ENCODE measurements around the gene KRTAP10-6. TPM values are rescaled to one million over a fixed set of nuclear protein-coding genes. Genes with fewer than 3 reads are reported as not detected.

Gene KRTAP10-6
- total RNA-seq, 1 experiment from 2014 or later, result not detected

GRCh38 chr21:44615466-44615865 is 23.2 kb upstream of the KRTAP10-6 start:
- no peak overlapping the region for H2AFZ ChIP-seq (ENCODE audit: low read depth, low read length, poor library complexity, severe bottlenecking)
- RAD21 ChIA-PET (ENCODE audit: low non-redundant PET in 1 of 2, low total read pairs in 2 of 2, uncharacterized antibody in 2 of 2, unreplicated experiment in 2 of 2), result no interaction called here
- H3K79me2 ChIP-seq (ENCODE audit: insufficient read depth, low read length), result no peaks in the 10 kb centered on the region
- no peak overlapping the region for H3K9ac ChIP-seq (ENCODE audit: low read length)
- H4K20me1 ChIP-seq (ENCODE audit: insufficient read depth), result no peaks in the 10 kb centered on the region
- POLR2A ChIA-PET, result no interaction called here
- CTCF ChIA-PET, result interaction anchor here (0.7 kb wide), 1 partner anchor 186 kb away, joined by 3 read pairs; the partner anchor contains the start of gene UBE2G2
- BruUV-seq (replicated peaks), result no TSS peak
- intact Hi-C loops (cut with micrococcal nuclease), result no loop called here
- no peak for DNase-seq (ENCODE audit: low read depth, low spot score)
- H3K27me3 ChIP-seq (ENCODE audit: insufficient read depth, low read length), result no peaks in the 10 kb centered on the region
- ATAC-seq, result no peak
- H3K9me3 ChIP-seq (ENCODE audit: control insufficient read depth in 1 of 2, insufficient read depth in 1 of 2, low read depth in 1 of 2, low read length in 2 of 2), result peaks cover 4 to 9% of the 10 kb centered on the region in 2 experiments
- no peak overlapping the region for H3K27ac ChIP-seq (ENCODE audit: low read depth, low read length)
- no peaks in the 10 kb centered on the region for H3K9me2 ChIP-seq (ENCODE audit: insufficient read depth)
- no peak overlapping the region for H3K4me2 ChIP-seq (ENCODE audit: low read length)
- H3K4me1 ChIP-seq (ENCODE audit: control insufficient read depth in 1 of 2, insufficient read depth in 2 of 2, low read length in 2 of 2), result no peaks in the 10 kb centered on the region
- H3K36me3 ChIP-seq (ENCODE audit: control insufficient read depth in 1 of 2, insufficient read depth in 2 of 2, low read length in 2 of 2), result no peaks in the 10 kb centered on the region
- H3K4me3 ChIP-seq (replicated peaks in 1 of 2; ENCODE audit: low read depth in 1 of 2, low read length in 2 of 2), result no peak overlapping the region
- TF ChIP-seq CBX3 (IDR thresholded peaks at IDR 0.05; ENCODE audit: low read depth) (no peak), ZNF274 (IDR thresholded peaks at IDR 0.05; ENCODE audit: low read depth, low read length) (no peak), CTCF (IDR thresholded peaks at IDR 0.05 in 2 of 3, conservative IDR thresholded peaks at IDR 0.05 in 1 of 3; ENCODE audit: borderline replicate concordance in 1 of 3, insufficient read depth in 1 of 3, low read depth in 2 of 3, low read length in 2 of 3) (no peak), EGR1 (IDR thresholded peaks at IDR 0.05; ENCODE audit: low read depth) (no peak), SIN3A (IDR thresholded peaks at IDR 0.05; ENCODE audit: low read depth) (no peak), REST (IDR thresholded peaks at IDR 0.05; ENCODE audit: low read depth) (no peak), MAX (IDR thresholded peaks at IDR 0.05) (no peak), CEBPB (IDR thresholded peaks at IDR 0.05; ENCODE audit: low read depth) (no peak), SP1 (IDR thresholded peaks at IDR 0.05; ENCODE audit: low read depth) (no peak), EZH2 (IDR thresholded peaks at IDR 0.05) (no peak), JUND (IDR thresholded peaks at IDR 0.05) (no peak), FOSL1 (IDR thresholded peaks at IDR 0.05; ENCODE audit: low read depth) (no peak), RAD21 (IDR thresholded peaks at IDR 0.05; ENCODE audit: low read depth) (no peak), POLR2AphosphoS5 (IDR thresholded peaks at IDR 0.05; ENCODE audit: low read depth, low read length) (no peak)

Measured in HCT116 (cell line).